Nephron (organoid): ENCODE results near the gene RPL13A.
"Not testable (repeated sequence)": the region's sequence is repeated elsewhere in the genome, so short reads cannot be mapped to it uniquely, and the experiment has no call there.

Experiments
- H3K27ac Mint-ChIP-seq, 3 experiments: 2 replicates each; pipeline ENCODE4 v1.8.0; 2020; ENCODE audit warnings: mixed read lengths in 3 of 3, mild to moderate bottlenecking in 2 of 3, moderate library complexity in 1 of 3
- H3K27me3 Mint-ChIP-seq: 2 replicates; pipeline ENCODE4 v1.8.0; 2021; ENCODE audit warnings: low read depth, mild to moderate bottlenecking, moderate library complexity, mixed read lengths
- H3K36me3 Mint-ChIP-seq: 2 replicates; pipeline ENCODE4 v1.8.0; 2020; ENCODE audit warnings: low read depth, mixed read lengths
- H3K4me1 Mint-ChIP-seq: 2 replicates; pipeline ENCODE4 v1.8.0; 2020; ENCODE audit warnings: mixed read lengths
- H3K4me3 Mint-ChIP-seq, 3 experiments: 2 replicates each; pipeline ENCODE4 v1.8.0; 2020; ENCODE audit warnings: mild to moderate bottlenecking in 3 of 3, mixed read lengths in 3 of 3, moderate library complexity in 2 of 3
- H3K9me3 Mint-ChIP-seq: 2 replicates; pipeline ENCODE4 v1.8.0; 2020; ENCODE audit warnings: mixed read lengths
- CTCF ChIP-seq, 3 experiments: fragments of 200-600 bp; sonication (generic); IDR thresholded peaks; one replicate each; pipeline ENCODE4 v1.5.0; 2021; ENCODE audit warnings: antibody characterized with exemption in 3 of 3; ENCODE audit not compliant: unreplicated experiment in 3 of 3

Gene RPL13A

GRCh38 chr19:49441960-49442350 lies 45.5 kb upstream of the RPL13A start:
- Mint-ChIP-seq H3K27ac (peak overlapping the region; percentile 3 to 88 (median 44)), H3K9me3 (no peaks in the 10 kb centered on the region), H3K36me3 (peaks cover 3% of the 10 kb centered on the region), H3K4me1 (peaks cover 27% of the 10 kb centered on the region), H3K4me3 (peak overlapping the region; percentile 79 to 82 (median 82)), H3K27me3 (peaks cover 72% of the 10 kb centered on the region)
- no peak for TF ChIP-seq CTCF (IDR thresholded peaks at IDR 0.05; ENCODE audit: unreplicated experiment in 3 of 3)

GRCh38 chr19:49442354-49442753 lies 45.1 kb upstream of the RPL13A start:
- Mint-ChIP-seq H3K27me3 (peaks cover 68% of the 10 kb centered on the region), H3K4me3 (peak overlapping the region; percentile 79 to 82 (median 82)), H3K4me1 (peaks cover 27% of the 10 kb centered on the region), H3K9me3 (no peaks in the 10 kb centered on the region), H3K27ac (peak overlapping the region; percentile 44 to 88 (median 73)), H3K36me3 (peaks cover 3% of the 10 kb centered on the region)
- TF ChIP-seq CTCF (IDR thresholded peaks at IDR 0.05; ENCODE audit: unreplicated experiment in 3 of 3), result no peak

- peak overlapping the region; percentile 44 to 88 (median 73) for H3K27ac Mint-ChIP-seq
- H3K4me3 Mint-ChIP-seq, result peak overlapping the region; percentile 79 to 82 (median 82)
- no peak for TF ChIP-seq CTCF (IDR thresholded peaks at IDR 0.05; ENCODE audit: unreplicated experiment in 3 of 3)
Observed at GRCh38 chr19:49442771-49443365, 44.5 kb upstream of the RPL13A start.

GRCh38 chr19:49443366-49444099 lies 43.9 kb upstream of the RPL13A start:
- Mint-ChIP-seq H3K4me1 (peaks cover 20% of the 10 kb centered on the region), H3K36me3 (peaks cover 9% of the 10 kb centered on the region), H3K27me3 (peaks cover 56% of the 10 kb centered on the region), H3K27ac (peak overlapping the region; percentile 44 to 88 (median 73)), H3K9me3 (no peaks in the 10 kb centered on the region), H3K4me3 (peak overlapping the region; percentile 79 to 82 (median 82))
- peak; percentile 89 to 98 (median 91) for TF ChIP-seq CTCF (IDR thresholded peaks at IDR 0.05; ENCODE audit: unreplicated experiment in 3 of 3)

More at GRCh38 chr19:49442771-49443365, 44.5 kb upstream of the RPL13A start:
- peaks cover 3% of the 10 kb centered on the region for H3K36me3 Mint-ChIP-seq
- H3K9me3 Mint-ChIP-seq, result no peaks in the 10 kb centered on the region
- peaks cover 27% of the 10 kb centered on the region for H3K4me1 Mint-ChIP-seq
- H3K27me3 Mint-ChIP-seq, result peaks cover 62% of the 10 kb centered on the region

GRCh38 chr19:49444100-49444700 lies 43.2 kb upstream of the RPL13A start:
- Mint-ChIP-seq H3K27ac (peak overlapping the region; percentile 44 to 88 (median 73)), H3K4me1 (peaks cover 17% of the 10 kb centered on the region), H3K36me3 (peaks cover 15% of the 10 kb centered on the region), H3K27me3 (peaks cover 49% of the 10 kb centered on the region), H3K4me3 (peak overlapping the region; percentile 79 to 82 (median 82))
- H3K9me3 Mint-ChIP-seq, result not testable (repeated sequence)

- Mint-ChIP-seq H3K9me3 (no peaks in the 10 kb centered on the region), H3K27me3 (peaks cover 31% of the 10 kb centered on the region), H3K4me3 (peak overlapping the region; percentile 22 to 58 (median 51)), H3K27ac (peak overlapping the region in 1 of 3 experiments; percentile 28), H3K36me3 (peaks cover 28% of the 10 kb centered on the region), H3K4me1 (peaks cover 12% of the 10 kb centered on the region)
- TF ChIP-seq CTCF (IDR thresholded peaks at IDR 0.05; ENCODE audit: unreplicated experiment in 3 of 3), result no peak
Observed at GRCh38 chr19:49445997-49446396, 41.4 kb upstream of the RPL13A start.
